Measurements from ENCODE around the gene ASPHD1.

DNA sequence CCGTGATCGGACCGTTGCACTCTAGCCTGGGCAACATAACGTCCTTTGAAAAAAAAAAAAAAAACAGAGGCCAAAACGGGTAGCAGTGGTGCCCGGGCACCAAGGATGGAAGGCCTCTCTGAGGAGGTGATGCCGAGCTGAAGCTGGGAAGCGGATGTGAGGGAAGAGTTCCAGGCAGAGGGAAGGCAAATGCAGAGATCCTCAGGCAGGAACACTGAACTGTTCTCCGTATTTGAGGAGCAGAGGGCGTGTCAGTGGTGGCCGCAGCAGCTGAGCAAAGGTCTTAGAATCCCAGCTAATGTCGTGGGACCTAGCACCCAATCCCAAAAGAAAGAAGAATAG, 26.4 kb downstream of the ASPHD1 start:
- TF ChIP-seq POLR2AphosphoS5 (IDR thresholded peaks at IDR 0.05) (no peak), POLR2A (IDR thresholded peaks at IDR 0.05) (no peak)
- TF ChIP-seq, protein P1, sequence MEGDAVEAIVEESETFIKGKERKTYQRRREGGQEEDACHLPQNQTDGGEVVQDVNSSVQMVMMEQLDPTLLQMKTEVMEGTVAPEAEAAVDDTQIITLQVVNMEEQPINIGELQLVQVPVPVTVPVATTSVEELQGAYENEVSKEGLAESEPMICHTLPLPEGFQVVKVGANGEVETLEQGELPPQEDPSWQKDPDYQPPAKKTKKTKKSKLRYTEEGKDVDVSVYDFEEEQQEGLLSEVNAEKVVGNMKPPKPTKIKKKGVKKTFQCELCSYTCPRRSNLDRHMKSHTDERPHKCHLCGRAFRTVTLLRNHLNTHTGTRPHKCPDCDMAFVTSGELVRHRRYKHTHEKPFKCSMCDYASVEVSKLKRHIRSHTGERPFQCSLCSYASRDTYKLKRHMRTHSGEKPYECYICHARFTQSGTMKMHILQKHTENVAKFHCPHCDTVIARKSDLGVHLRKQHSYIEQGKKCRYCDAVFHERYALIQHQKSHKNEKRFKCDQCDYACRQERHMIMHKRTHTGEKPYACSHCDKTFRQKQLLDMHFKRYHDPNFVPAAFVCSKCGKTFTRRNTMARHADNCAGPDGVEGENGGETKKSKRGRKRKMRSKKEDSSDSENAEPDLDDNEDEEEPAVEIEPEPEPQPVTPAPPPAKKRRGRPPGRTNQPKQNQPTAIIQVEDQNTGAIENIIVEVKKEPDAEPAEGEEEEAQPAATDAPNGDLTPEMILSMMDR (IDR thresholded peaks at IDR 0.05 in 8 of 11, conservative IDR thresholded peaks at IDR 0.05 in 3 of 11), result no peak

Measured in spleen (tissue), 7 donors.